DOHH2 (cell line): Measurements from ENCODE around the gene AGAP3.

Experiments used
- CTCF ChIP-seq: fragments of 200-600 bp; sonication (generic); IDR thresholded peaks from one replicate; pipeline ENCODE4 v1.5.1; 2014; ENCODE audit warnings: antibody characterized with exemption, mild to moderate bottlenecking, low read depth, low read length; ENCODE audit not compliant: poor library complexity, severe bottlenecking
- EZH2phosphoT487 ChIP-seq: fragments of 200-600 bp; sonication (generic); IDR thresholded peaks from 2 replicates; pipeline ENCODE4 v1.6.1; 2017; ENCODE audit warnings: borderline replicate concordance, mild to moderate bottlenecking, antibody characterized with exemption, low read length, moderate library complexity, mixed read lengths

- TF ChIP-seq CTCF, result no peak
- TF ChIP-seq EZH2phosphoT487, result no peak
These were observed 4.8 kb upstream of the AGAP3 start for GRCh38 chr7:151081170-151082101.
